HG03520 (cell line): ENCODE data around the gene BCL2L15.
A peak's percentile ranks its signal among the peaks of the same experiment; 100 is the strongest.

ENCODE experiments used
- ATAC-seq: cut with Tn5 transposase; IDR thresholded peaks from one replicate; pipeline ENCODE4 v1.9.1; 2021; ENCODE audit warnings: mild to moderate bottlenecking, moderate library complexity; ENCODE audit not compliant: unreplicated experiment

Gene BCL2L15

GRCh38 chr1:113912594-113913311 lies 25.4 kb upstream of the BCL2L15 start:
- no peak for ATAC-seq

GRCh38 chr1:113905435-113905861 lies 18.1 kb upstream of the BCL2L15 start:
- peak; percentile 2 for ATAC-seq

GRCh38 chr1:113904674-113905434 lies 17.5 kb upstream of the BCL2L15 start, which contains the start of the genes AP4B1 and DCLRE1B:
Gene AP4B1, minus strand, starts transcription at chr1:113904799. Its CDS starts 82 bp downstream, at chr1:113904717.
Gene DCLRE1B, plus strand, starts transcription at chr1:113905326. Its CDS starts 261 bp downstream, at chr1:113905587.
- peak; percentile 88 for ATAC-seq

GRCh38 chr1:113904293-113904673 lies 16.9 kb upstream of the BCL2L15 start:
- peak; percentile 26 for ATAC-seq

- no peak for ATAC-seq
Measured at GRCh38 chr1:113903501-113904292, 16.3 kb upstream of the BCL2L15 start.

- ATAC-seq: no peak
Measured at GRCh38 chr1:113901191-113901590, 13.8 kb upstream of the BCL2L15 start.

GRCh38 chr1:113899111-113899510 lies 11.7 kb upstream of the BCL2L15 start:
- ATAC-seq: no peak

GRCh38 chr1:113898241-113898814 lies 10.9 kb upstream of the BCL2L15 start:
- ATAC-seq: no peak

- ATAC-seq: no peak
Measured at GRCh38 chr1:113895961-113896360, 8.6 kb upstream of the BCL2L15 start.

GRCh38 chr1:113895098-113895497 lies 7.7 kb upstream of the BCL2L15 start:
- ATAC-seq: no peak

GRCh38 chr1:113893267-113893666 lies 5.9 kb upstream of the BCL2L15 start:
- ATAC-seq: no peak

GRCh38 chr1:113891631-113892220 lies 4.3 kb upstream of the BCL2L15 start:
- ATAC-seq: no peak

GRCh38 chr1:113890816-113891215 lies 3.4 kb upstream of the BCL2L15 start:
- no peak for ATAC-seq

- ATAC-seq: no peak
Measured at GRCh38 chr1:113886417-113887401, 672 bp downstream of the BCL2L15 start.

- ATAC-seq: no peak
Measured at GRCh38 chr1:113881661-113882060, 5.7 kb downstream of the BCL2L15 start.

GRCh38 chr1:113879739-113880038 lies 7.7 kb downstream of the BCL2L15 start:
- no peak for ATAC-seq

GRCh38 chr1:113876176-113876575 lies 11.2 kb downstream of the BCL2L15 start:
- no peak for ATAC-seq

GRCh38 chr1:113875714-113876113 lies 11.7 kb downstream of the BCL2L15 start:
- ATAC-seq: no peak

- peak; percentile 39 for ATAC-seq
Measured at GRCh38 chr1:113874012-113874879, 13.1 kb downstream of the BCL2L15 start.
